Subcutaneous abdominal adipose tissue (tissue), 5 donors: ENCODE data around the gene RASL12.
"Not testable (repeated sequence)": the region's sequence is repeated elsewhere in the genome, so short reads cannot be mapped to it uniquely, and the experiment has no call there.

Experiments used
- H3K27ac ChIP-seq: one replicate; pipeline ENCODE4 v1.7.0; 2013; ENCODE audit warnings: low read depth, mild to moderate bottlenecking, inconsistent platforms, low read length, moderate library complexity
- H3K27me3 ChIP-seq, 5 donors: one replicate each; pipeline ENCODE4 v1.7.0; 2013; ENCODE audit warnings: low read length in 5 of 5, inconsistent platforms in 1 of 5; ENCODE audit not compliant: control insufficient read depth in 5 of 5, insufficient read depth in 4 of 5
- H3K36me3 ChIP-seq, 5 donors: one replicate each; pipeline ENCODE4 v1.7.0; 2013; ENCODE audit warnings: low read length in 5 of 5; ENCODE audit not compliant: control insufficient read depth in 5 of 5, insufficient read depth in 5 of 5
- H3K4me1 ChIP-seq, 5 donors: one replicate each; pipeline ENCODE4 v1.7.0; 2013; ENCODE audit warnings: low read length in 5 of 5, mild to moderate bottlenecking in 3 of 5, moderate library complexity in 1 of 5; ENCODE audit not compliant: control insufficient read depth in 5 of 5, insufficient read depth in 5 of 5
- H3K4me3 ChIP-seq, 5 donors: one replicate each; pipeline ENCODE4 v1.7.0; 2013; ENCODE audit warnings: low read length in 5 of 5, low read depth in 1 of 5
- H3K9ac ChIP-seq, 5 donors: one replicate each; pipeline ENCODE4 v1.7.0; 2013; ENCODE audit warnings: low read length in 5 of 5, mild to moderate bottlenecking in 4 of 5, moderate library complexity in 3 of 5
- H3K9me3 ChIP-seq, 5 donors: one replicate each; pipeline ENCODE4 v1.7.0; 2013; ENCODE audit warnings: low read length in 5 of 5; ENCODE audit not compliant: control insufficient read depth in 5 of 5
- donor health status: healthy.
- donor health status: healthy.
- donor health status: healthy.
- donor health status: healthy.
- donor health status: healthy.

The RASL12 gene

GRCh38 chr15:65100442-65100841 lies 32.7 kb upstream of the RASL12 start:
- Histone ChIP-seq H3K4me1 (peaks cover 0 to 5% (median 0%) of the 10 kb centered on the region in 5 donors), H3K9ac (no peak overlapping the region), H3K36me3 (peaks cover 8 to 68% (median 53%) of the 10 kb centered on the region in 5 donors), H3K4me3 (no peak overlapping the region), H3K9me3 (no peaks in the 10 kb centered on the region), H3K27ac (no peak overlapping the region), H3K27me3 (no peaks in the 10 kb centered on the region)

GRCh38 chr15:65099801-65100200 lies 32.0 kb upstream of the RASL12 start:
- H3K9me3 ChIP-seq, H3K4me3 ChIP-seq, H3K27me3 ChIP-seq, H3K4me1 ChIP-seq, H3K27ac ChIP-seq, H3K9ac ChIP-seq: not testable (repeated sequence)
- H3K36me3 ChIP-seq, result peaks cover 8 to 62% (median 47%) of the 10 kb centered on the region in 5 donors

- Histone ChIP-seq H3K27me3 (no peaks in the 10 kb centered on the region), H3K4me1 (peaks cover 0 to 5% (median 0%) of the 10 kb centered on the region in 5 donors), H3K36me3 (peaks cover 8 to 60% (median 47%) of the 10 kb centered on the region in 5 donors), H3K9me3 (no peaks in the 10 kb centered on the region), H3K4me3 (no peak overlapping the region), H3K27ac (no peak overlapping the region), H3K9ac (no peak overlapping the region)
These were observed 31.5 kb upstream of the RASL12 start for GRCh38 chr15:65099336-65099735.

- H3K4me3 ChIP-seq, result no peak overlapping the region
- peaks cover 0 to 5% (median 0%) of the 10 kb centered on the region in 5 donors for H3K4me1 ChIP-seq
- H3K9me3 ChIP-seq, result no peaks in the 10 kb centered on the region
- H3K27me3 ChIP-seq, result no peaks in the 10 kb centered on the region
- no peak overlapping the region for H3K9ac ChIP-seq
- peaks cover 8 to 58% (median 47%) of the 10 kb centered on the region in 5 donors for H3K36me3 ChIP-seq
- no peak overlapping the region for H3K27ac ChIP-seq
These were observed 30.0 kb upstream of the RASL12 start for GRCh38 chr15:65097651-65098263.

GRCh38 chr15:65096481-65097385 lies 28.9 kb upstream of the RASL12 start:
- H3K4me1 ChIP-seq, result peaks cover under 1 to 13% (median 9%) of the 10 kb centered on the region in 5 donors
- H3K36me3 ChIP-seq, result peaks cover 8 to 53% (median 44%) of the 10 kb centered on the region in 5 donors
- H3K27me3 ChIP-seq, result no peaks in the 10 kb centered on the region
- H3K4me3 ChIP-seq, result no peak overlapping the region
- H3K27ac ChIP-seq, result no peak overlapping the region
- no peaks in the 10 kb centered on the region for H3K9me3 ChIP-seq
- no peak overlapping the region for H3K9ac ChIP-seq

- Histone ChIP-seq H3K27ac (no peak overlapping the region), H3K27me3 (no peaks in the 10 kb centered on the region), H3K9me3 (no peaks in the 10 kb centered on the region), H3K36me3 (peaks cover 8 to 47% (median 38%) of the 10 kb centered on the region in 5 donors), H3K4me3 (no peak overlapping the region), H3K9ac (no peak overlapping the region), H3K4me1 (peaks cover 2 to 14% (median 11%) of the 10 kb centered on the region in 5 donors)
These were observed 27.9 kb upstream of the RASL12 start for GRCh38 chr15:65095747-65096104.

GRCh38 chr15:65095011-65095746 lies 27.4 kb upstream of the RASL12 start:
- peaks cover 2 to 14% (median 11%) of the 10 kb centered on the region in 5 donors for H3K4me1 ChIP-seq
- H3K4me3 ChIP-seq, result no peak overlapping the region
- H3K27ac ChIP-seq, result no peak overlapping the region
- no peaks in the 10 kb centered on the region for H3K9me3 ChIP-seq
- H3K9ac ChIP-seq, result no peak overlapping the region
- peaks cover 8 to 42% (median 34%) of the 10 kb centered on the region in 5 donors for H3K36me3 ChIP-seq
- H3K27me3 ChIP-seq, result no peaks in the 10 kb centered on the region

- H3K36me3 ChIP-seq, result peaks cover 8 to 35% (median 29%) of the 10 kb centered on the region in 5 donors
- no peak overlapping the region for H3K4me3 ChIP-seq
- peaks cover 2 to 17% (median 14%) of the 10 kb centered on the region in 5 donors for H3K4me1 ChIP-seq
- H3K9ac ChIP-seq, result no peak overlapping the region
- H3K27ac ChIP-seq, result no peak overlapping the region
- no peaks in the 10 kb centered on the region for H3K9me3 ChIP-seq
- H3K27me3 ChIP-seq, result no peaks in the 10 kb centered on the region
These were observed 26.7 kb upstream of the RASL12 start for GRCh38 chr15:65094294-65094995.

GRCh38 chr15:65093793-65094170 lies 26.0 kb upstream of the RASL12 start:
- Histone ChIP-seq H3K4me1 (peaks cover 2 to 24% (median 20%) of the 10 kb centered on the region in 5 donors), H3K36me3 (peaks cover 6 to 29% (median 22%) of the 10 kb centered on the region in 5 donors)
- H3K27ac ChIP-seq, H3K9me3 ChIP-seq, H3K27me3 ChIP-seq, H3K9ac ChIP-seq, H3K4me3 ChIP-seq: not testable (repeated sequence)
